CD14-positive monocyte (primary cell): Measurements from ENCODE around the gene CCDC68. TPM values are rescaled to one million over a fixed set of nuclear protein-coding genes. Genes with fewer than 3 reads are reported as not detected.

Experiments
- DNase-seq, 3 donors: peaks; one replicate each; pipeline ENCODE4 v3.0.0-alpha.2; 2011 to 2022
- H2AFZ ChIP-seq: 2 replicates; pipeline ENCODE4 v1.6.0; 2012; ENCODE audit warnings: mild to moderate bottlenecking, low read depth, low read length, inconsistent platforms; ENCODE audit not compliant: insufficient read depth, poor library complexity, severe bottlenecking
- H3K27ac ChIP-seq, 2 donors: 1 replicate in 1 of 2; 2 replicates in 1 of 2; pipeline ENCODE4 v1.5.1; 2012 to 2013; ENCODE audit warnings: low read length in 2 of 2, control low read depth in 1 of 2, inconsistent platforms in 1 of 2, low read depth in 1 of 2, mild to moderate bottlenecking in 1 of 2
- H3K27me3 ChIP-seq, 2 donors: one replicate each; pipeline versions ENCODE4 v1.6.0 to v1.6.1; 2011 to 2013; ENCODE audit warnings: low read length in 2 of 2; ENCODE audit not compliant: control insufficient read depth in 2 of 2, insufficient read depth in 2 of 2
- H3K36me3 ChIP-seq, 2 donors: replicated peaks in 1 of 2; 1 replicate in 1 of 2; 2 replicates in 1 of 2; pipeline versions ENCODE4 v1.5.1 to v1.6.1; 2012 to 2013; ENCODE audit warnings: low read length in 2 of 2, control low read depth in 1 of 2, inconsistent platforms in 1 of 2, mild to moderate bottlenecking in 1 of 2; ENCODE audit not compliant: insufficient read depth in 2 of 2, control insufficient read depth in 1 of 2
- H3K4me1 ChIP-seq, 2 donors: 1 replicate in 1 of 2; 2 replicates in 1 of 2; pipeline versions ENCODE4 v1.5.1 to v1.6.1; 2012 to 2013; ENCODE audit warnings: low read length in 2 of 2, control low read depth in 1 of 2, inconsistent platforms in 1 of 2, mild to moderate bottlenecking in 1 of 2, moderate library complexity in 1 of 2; ENCODE audit not compliant: insufficient read depth in 2 of 2, control insufficient read depth in 1 of 2
- H3K4me2 ChIP-seq: replicated peaks from 2 replicates; pipeline ENCODE3; 2012; ENCODE audit warnings: low read length, moderate library complexity, mild to moderate bottlenecking; ENCODE audit not compliant: poor library complexity, severe bottlenecking; ENCODE audit errors: extremely low read depth
- H3K4me3 ChIP-seq, 3 experiments: fragments of 200-600 bp in 1 of 3; sonication (generic) in 1 of 3; replicated peaks in 1 of 3; 1 replicate in 2 of 3; 2 replicates in 1 of 3; pipeline ENCODE4 v1.5.1; 2011 to 2013; ENCODE audit warnings: low read length in 3 of 3, mild to moderate bottlenecking in 3 of 3, control low read depth in 2 of 3, low read depth in 2 of 3, inconsistent platforms in 1 of 3, moderate library complexity in 1 of 3
- H3K79me2 ChIP-seq: 2 replicates; pipeline ENCODE4 v1.6.0; 2012; ENCODE audit warnings: mild to moderate bottlenecking, control low read depth, inconsistent platforms, low read length, moderate library complexity; ENCODE audit not compliant: insufficient read depth
- H3K9ac ChIP-seq: 2 replicates; pipeline ENCODE4 v1.6.0; 2017; ENCODE audit warnings: low read length, mild to moderate bottlenecking; ENCODE audit not compliant: insufficient read depth, poor library complexity, severe bottlenecking
- H3K9me3 ChIP-seq, 2 donors: replicated peaks in 1 of 2; 1 replicate in 1 of 2; 2 replicates in 1 of 2; pipeline versions ENCODE4 v1.5.1 to v1.6.1; 2012 to 2013; ENCODE audit warnings: low read length in 2 of 2, control low read depth in 1 of 2; ENCODE audit not compliant: control insufficient read depth in 1 of 2, insufficient read depth in 1 of 2
- H4K20me1 ChIP-seq: 2 replicates; pipeline ENCODE4 v1.6.0; 2012; ENCODE audit warnings: mild to moderate bottlenecking, low read length, control low read depth, moderate library complexity; ENCODE audit not compliant: insufficient read depth
- H3K27ac Mint-ChIP-seq, 7 donors: one replicate each; pipeline ENCODE4 v1.8.0; 2020; ENCODE audit warnings: mild to moderate bottlenecking in 7 of 7, mixed read lengths in 7 of 7, moderate library complexity in 6 of 7, inconsistent platforms in 2 of 7
- H3K27me3 Mint-ChIP-seq, 3 donors: one replicate each; pipeline ENCODE4 v1.8.0; 2021 to 2022; ENCODE audit warnings: low read depth in 3 of 3, mild to moderate bottlenecking in 3 of 3, mixed read lengths in 3 of 3, moderate library complexity in 3 of 3, inconsistent platforms in 1 of 3
- H3K36me3 Mint-ChIP-seq, 2 donors: one replicate each; pipeline ENCODE4 v1.8.0; 2020; ENCODE audit warnings: mixed read lengths in 2 of 2, inconsistent platforms in 1 of 2, mild to moderate bottlenecking in 1 of 2
- H3K4me1 Mint-ChIP-seq: one replicate; pipeline ENCODE4 v1.8.0; 2020; ENCODE audit warnings: mild to moderate bottlenecking, mixed read lengths
- H3K4me3 Mint-ChIP-seq, 2 donors: one replicate each; pipeline ENCODE4 v1.8.0; 2020; ENCODE audit warnings: mild to moderate bottlenecking in 2 of 2, mixed read lengths in 2 of 2, moderate library complexity in 1 of 2
- H3K9me3 Mint-ChIP-seq, 7 donors: one replicate each; pipeline ENCODE4 v1.8.0; 2020 to 2022; ENCODE audit warnings: mixed read lengths in 7 of 7, mild to moderate bottlenecking in 6 of 7, moderate library complexity in 6 of 7, inconsistent platforms in 2 of 7
- WGBS: methylation state at CpG from one replicate; pipeline ENCODE4 v1.1.5; 2013; ENCODE audit warnings: missing lambda C conversion rate; ENCODE audit not compliant: insufficient coverage; 5-methylcytosine and 5-hydroxymethylcytosine counted together
- intact Hi-C, 2 donors: fragments of 100-400 bp; cut with micrococcal nuclease; formaldehyde crosslinking; loops; one replicate each; pipeline versions ENCODE4 v1.15.0 to v1.15.1; 2023
- polyA plus RNA-seq, 3 donors: library from polyadenylated mRNA; depleted of rRNA in 1 of 3; unstranded in 2 of 3; stranded (reverse) in 1 of 3; fragments of 300-500 nt in 2 of 3; fragments of >200 nt in 1 of 3; fragmentation: Illumina TruSeq in 2 of 3; gene quantifications; 1 replicate in 2 of 3; 2 replicates in 1 of 3; pipeline ENCODE4 v1.2.3, GENCODE V29; 2012 to 2021
- TF ChIP-seq, protein P1 (sequence below): fragments of 200-600 bp; IDR thresholded peaks from one replicate; pipeline ENCODE4 v1.8.0; 2022; ENCODE audit warnings: antibody characterized with exemption, mild to moderate bottlenecking

Gene CCDC68
- polyA plus RNA-seq, 3 donors: 0.09 to 0.15 TPM; not detected in 1

DNA sequence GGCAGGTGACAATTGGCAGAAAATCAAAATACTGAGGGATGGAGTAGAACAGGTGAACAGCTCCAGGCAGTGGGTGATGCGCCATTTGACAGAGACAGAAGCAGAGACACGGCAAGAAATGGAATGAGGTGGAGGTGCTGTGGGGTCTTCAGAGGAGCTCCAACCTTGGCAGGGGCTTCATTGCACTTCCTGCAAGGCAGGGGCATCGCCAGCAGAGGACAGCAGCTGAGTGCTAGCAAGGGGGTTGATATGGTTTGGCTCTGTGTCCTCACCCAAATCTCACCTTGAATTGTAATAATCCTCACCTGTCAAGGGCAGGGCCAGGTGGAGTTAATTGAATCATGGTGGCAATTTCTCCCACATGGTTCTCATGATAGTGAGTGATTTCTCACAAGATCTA lies 42.8 kb downstream of the CCDC68 start:
- intact Hi-C loops: no loop called here
- Histone ChIP-seq H3K79me2 (no peaks in the 10 kb centered on the region), H3K9me3 (no peaks in the 10 kb centered on the region), H3K27ac (no peak overlapping the region), H3K9ac (no peak overlapping the region), H3K27me3 (no peaks in the 10 kb centered on the region), H3K4me2 (no peak overlapping the region), H2AFZ (no peak overlapping the region), H3K36me3 (no peaks in the 10 kb centered on the region), H3K4me1 (no peaks in the 10 kb centered on the region), H3K4me3 (no peak overlapping the region), H4K20me1 (no peaks in the 10 kb centered on the region)
- no peak overlapping the region for H3K27ac Mint-ChIP-seq
- no peak for DNase-seq
- H3K27me3 Mint-ChIP-seq: peaks cover 0 to 4% (median 2%) of the 10 kb centered on the region in 3 donors
- 100% methylated on average over 2 of the region's 3 CpGs for WGBS
- no peaks in the 10 kb centered on the region for H3K9me3 Mint-ChIP-seq
- H3K4me3 Mint-ChIP-seq: no peak overlapping the region
- H3K36me3 Mint-ChIP-seq: no peaks in the 10 kb centered on the region
- no peaks in the 10 kb centered on the region for H3K4me1 Mint-ChIP-seq
- TF ChIP-seq, protein P1, sequence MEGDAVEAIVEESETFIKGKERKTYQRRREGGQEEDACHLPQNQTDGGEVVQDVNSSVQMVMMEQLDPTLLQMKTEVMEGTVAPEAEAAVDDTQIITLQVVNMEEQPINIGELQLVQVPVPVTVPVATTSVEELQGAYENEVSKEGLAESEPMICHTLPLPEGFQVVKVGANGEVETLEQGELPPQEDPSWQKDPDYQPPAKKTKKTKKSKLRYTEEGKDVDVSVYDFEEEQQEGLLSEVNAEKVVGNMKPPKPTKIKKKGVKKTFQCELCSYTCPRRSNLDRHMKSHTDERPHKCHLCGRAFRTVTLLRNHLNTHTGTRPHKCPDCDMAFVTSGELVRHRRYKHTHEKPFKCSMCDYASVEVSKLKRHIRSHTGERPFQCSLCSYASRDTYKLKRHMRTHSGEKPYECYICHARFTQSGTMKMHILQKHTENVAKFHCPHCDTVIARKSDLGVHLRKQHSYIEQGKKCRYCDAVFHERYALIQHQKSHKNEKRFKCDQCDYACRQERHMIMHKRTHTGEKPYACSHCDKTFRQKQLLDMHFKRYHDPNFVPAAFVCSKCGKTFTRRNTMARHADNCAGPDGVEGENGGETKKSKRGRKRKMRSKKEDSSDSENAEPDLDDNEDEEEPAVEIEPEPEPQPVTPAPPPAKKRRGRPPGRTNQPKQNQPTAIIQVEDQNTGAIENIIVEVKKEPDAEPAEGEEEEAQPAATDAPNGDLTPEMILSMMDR: no peak

GRCh38 chr18:54914816-54915215 lies 44.4 kb downstream of the CCDC68 start:
- H3K9me3 Mint-ChIP-seq: peaks cover 0 to 9% (median under 1%) of the 10 kb centered on the region in 7 donors
- no peaks in the 10 kb centered on the region for H3K4me1 Mint-ChIP-seq
- Histone ChIP-seq H3K9ac (no peak overlapping the region), H3K79me2 (no peaks in the 10 kb centered on the region), H3K27ac (no peak overlapping the region), H2AFZ (no peak overlapping the region), H3K27me3 (no peaks in the 10 kb centered on the region), H3K4me1 (no peaks in the 10 kb centered on the region), H3K36me3 (no peaks in the 10 kb centered on the region), H3K4me3 (no peak overlapping the region), H3K9me3 (peaks cover 0 to 8% of the 10 kb centered on the region in 2 donors), H3K4me2 (no peak overlapping the region), H4K20me1 (no peaks in the 10 kb centered on the region)
- TF ChIP-seq, protein P1: no peak
- DNase-seq: no peak
- no peak overlapping the region for H3K4me3 Mint-ChIP-seq
- no CpG with 5 or more reads among the region's 4 CpGs for WGBS
- no peaks in the 10 kb centered on the region for H3K36me3 Mint-ChIP-seq
- peaks cover 2 to 3% (median 2%) of the 10 kb centered on the region in 3 donors for H3K27me3 Mint-ChIP-seq
- intact Hi-C loops: no loop called here
- no peak overlapping the region for H3K27ac Mint-ChIP-seq
